ENCODE measurements around the gene ZNF664. TPM values are rescaled to one million over a fixed set of nuclear protein-coding genes. Genes with fewer than 3 reads are reported as not detected.

Gene ZNF664
- 22.7 and 26.7 TPM in 2 replicates for total RNA-seq

DNA sequence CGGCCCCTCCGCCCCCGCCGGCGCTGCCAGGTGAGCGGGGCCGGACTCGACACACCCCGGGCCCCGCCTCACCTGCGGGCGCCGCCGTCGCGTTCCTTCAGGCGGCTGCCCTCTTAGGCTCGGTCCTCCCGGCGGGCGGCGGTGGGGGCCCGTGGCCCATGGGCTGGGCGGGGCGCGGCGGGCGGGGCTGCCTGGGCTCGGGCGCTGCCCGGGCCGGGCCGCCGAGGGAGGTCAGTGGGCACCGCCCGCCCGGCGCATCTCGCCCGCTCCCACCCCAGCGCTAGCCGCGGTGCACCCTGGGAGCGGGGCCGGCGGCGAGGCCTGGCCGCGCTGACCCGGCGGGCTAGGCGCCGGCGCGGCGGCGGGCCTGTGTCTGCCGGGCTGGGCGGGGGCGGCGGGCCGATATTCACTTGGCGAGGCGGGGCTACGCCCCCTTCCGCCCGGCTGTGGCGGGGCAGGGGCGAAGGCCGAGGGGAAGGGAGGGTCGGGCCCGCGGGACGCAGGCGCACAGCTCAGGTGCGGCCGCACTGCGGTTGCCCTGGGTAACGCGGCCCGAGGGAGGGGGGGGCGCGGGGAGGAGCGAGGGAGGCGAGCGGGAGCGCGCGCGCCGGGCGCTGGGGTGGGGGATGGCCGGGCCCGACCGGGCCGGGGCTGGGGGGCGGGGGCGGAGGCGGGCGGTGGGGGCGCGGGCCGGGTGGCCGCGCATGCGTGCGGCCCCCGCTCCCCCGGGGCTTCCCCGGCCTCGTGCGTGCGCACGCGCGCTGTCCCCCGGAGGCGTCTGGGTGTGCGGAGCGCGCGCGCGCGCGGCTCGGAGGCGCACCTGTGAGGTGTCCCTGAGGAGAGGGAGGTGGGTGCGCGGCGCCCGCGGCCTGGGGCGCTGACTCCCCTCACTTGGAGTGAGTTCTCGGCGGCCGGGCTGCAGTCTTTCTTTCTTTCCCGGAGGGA, at the start of gene ZNF664, which contains the start of gene CCDC92:
TSS of gene ZNF664 (plus strand) at position 759 of the 945 bp plus-strand sequence. CDS start 38,930 bp downstream, outside the sequence.
TSS of gene CCDC92 (minus strand) at position 375 of the 945 bp plus-strand sequence. CDS start 28,526 bp downstream, outside the sequence.

Other genes with a start within 250 kb of the ZNF664 start
- gene DNAH10, start 210.9 kb upstream of the ZNF664 start, total RNA-seq = 0.07 TPM in 1 of 2 replicates, not detected in the other
- gene CCDC92, start 384 bp upstream of the ZNF664 start, total RNA-seq = 11.9 and 15.6 TPM in 2 replicates

All from mammary microvascular endothelial cell (primary cell).